NOMO-1 (cell line): Measurements from ENCODE around the gene ECHDC3.

Experiments
- DNase-seq, 2 experiments: peaks; one replicate each; lab custom pipeline; 2025; ENCODE audit not compliant: unreplicated experiment in 2 of 2; lab: John Stamatoyannopoulos, UW

Gene ECHDC3

GRCh38 chr10:11808808-11809207 is 66.6 kb downstream of the ECHDC3 start:
- DNase-seq, result no peak

- no peak for DNase-seq
Measured at GRCh38 chr10:11810313-11810766, 68.2 kb downstream of the ECHDC3 start.

- DNase-seq, result no peak
Measured at GRCh38 chr10:11810973-11811372, 68.8 kb downstream of the ECHDC3 start.

- no peak for DNase-seq
Measured at GRCh38 chr10:11813177-11813576, 71.0 kb downstream of the ECHDC3 start.
